Cardiac muscle cell (in vitro differentiated cells and primary cell): Measurements from ENCODE around the gene AWAT2. TPM values are rescaled to one million over a fixed set of nuclear protein-coding genes. Genes with fewer than 3 reads are reported as not detected.

Source experiments
- DNase-seq, 2 donors: peaks; one replicate each; pipeline versions ENCODE4 v3.0.0 to v3.0.0-alpha.2; 2010 to 2017; ENCODE audit warnings: low read depth in 1 of 2, low spot score in 1 of 2
- H3K27ac ChIP-seq: fragments of 200-600 bp; sonication (generic); 2 replicates; pipeline ENCODE4 v1.5.1; 2016
- H3K27me3 ChIP-seq: fragments of 200-600 bp; sonication (generic); 2 replicates; pipeline ENCODE4 v1.6.0; 2016; ENCODE audit warnings: control low read depth
- H3K36me3 ChIP-seq: fragments of 200-600 bp; sonication (generic); 2 replicates; pipeline ENCODE4 v1.5.1; 2016; ENCODE audit warnings: control low read depth
- H3K4me1 ChIP-seq: fragments of 200-600 bp; sonication (generic); 2 replicates; pipeline ENCODE4 v1.8.1; 2017; ENCODE audit warnings: low read depth, mild to moderate bottlenecking, mixed run types
- H3K4me3 ChIP-seq: fragments of 200-600 bp; sonication (generic); 2 replicates; pipeline ENCODE4 v1.5.1; 2016; ENCODE audit warnings: mild to moderate bottlenecking
- H3K9me3 ChIP-seq: fragments of 200-600 bp; sonication (generic); 2 replicates; pipeline ENCODE4 v1.5.1; 2017; ENCODE audit warnings: low read depth, mild to moderate bottlenecking, control low read depth
- CTCF ChIP-seq: IDR thresholded peaks from 2 replicates; pipeline ENCODE4 v1.5.1; 2012; ENCODE audit warnings: low read depth, mild to moderate bottlenecking, low read length
- polyA plus RNA-seq: library from polyadenylated mRNA; unstranded; fragments of >200 nt; fragmentation: Nextera tagmentation; extraction: Ambion mirVana; gene quantifications from 2 replicates; pipeline ENCODE4 v1.2.1, GENCODE V29; 2016
- total RNA-seq: library from RNA; depleted of rRNA; stranded (reverse); fragments of >200 nt; gene quantifications from 2 replicates; pipeline ENCODE4 v1.2.3, GENCODE V29; 2016

AWAT2 gene
- total and polyA plus RNA-seq, 2 experiments from 2014 or later: not detected

GRCh38 chrX:69996113-69996468, 53.6 kb downstream of the AWAT2 start:
- TF ChIP-seq CTCF: no peak
- Histone ChIP-seq H3K36me3 (no peaks in the 10 kb centered on the region), H3K4me3 (no peak overlapping the region), H3K27ac (no peak overlapping the region), H3K9me3 (no peaks in the 10 kb centered on the region), H3K27me3 (no peaks in the 10 kb centered on the region), H3K4me1 (no peaks in the 10 kb centered on the region)
- DNase-seq: no peak

GRCh38 chrX:69995362-69996112, 54.2 kb downstream of the AWAT2 start:
- no peaks in the 10 kb centered on the region for H3K9me3 ChIP-seq
- TF ChIP-seq CTCF: no peak
- H3K4me3 ChIP-seq: no peak overlapping the region
- H3K27ac ChIP-seq: no peak overlapping the region
- no peaks in the 10 kb centered on the region for H3K36me3 ChIP-seq
- no peaks in the 10 kb centered on the region for H3K4me1 ChIP-seq
- H3K27me3 ChIP-seq: no peaks in the 10 kb centered on the region
- DNase-seq: no peak

GRCh38 chrX:69993494-69993893, 56.2 kb downstream of the AWAT2 start:
- no peaks in the 10 kb centered on the region for H3K27me3 ChIP-seq
- no peaks in the 10 kb centered on the region for H3K4me1 ChIP-seq
- TF ChIP-seq CTCF: no peak
- no peaks in the 10 kb centered on the region for H3K9me3 ChIP-seq
- H3K4me3 ChIP-seq: no peak overlapping the region
- DNase-seq: no peak
- H3K27ac ChIP-seq: no peak overlapping the region
- H3K36me3 ChIP-seq: no peaks in the 10 kb centered on the region

GRCh38 chrX:69991685-69992084, 58.1 kb downstream of the AWAT2 start:
- no peak for DNase-seq
- Histone ChIP-seq H3K27ac (no peak overlapping the region), H3K36me3 (no peaks in the 10 kb centered on the region), H3K9me3 (no peaks in the 10 kb centered on the region), H3K27me3 (no peaks in the 10 kb centered on the region), H3K4me3 (no peak overlapping the region), H3K4me1 (no peaks in the 10 kb centered on the region)
- no peak for TF ChIP-seq CTCF

Other genes starting within 250 kb of the AWAT2 start
- gene OTUD6A, start 12.5 kb upstream of the AWAT2 start, total RNA-seq: not detected in 2 replicates
- gene OTUD6A, start 12.5 kb upstream of the AWAT2 start, polyA plus RNA-seq: not detected in 2 replicates
- 49.3 and 78.5 TPM in 2 replicates for gene IGBP1, start 83.5 kb upstream of the AWAT2 start, total RNA-seq
- 27.6 and 36.1 TPM in 2 replicates for gene IGBP1, start 83.5 kb upstream of the AWAT2 start, polyA plus RNA-seq
- gene DGAT2L6, start 127.5 kb upstream of the AWAT2 start, total RNA-seq: not detected in 2 replicates
- not detected in 2 replicates for gene DGAT2L6, start 127.5 kb upstream of the AWAT2 start, polyA plus RNA-seq
- not detected in 2 replicates for gene AWAT1, start 184.7 kb upstream of the AWAT2 start, total RNA-seq
- not detected in 2 replicates for gene AWAT1, start 184.7 kb upstream of the AWAT2 start, polyA plus RNA-seq
- 0.09 TPM in 1 of 2 replicates, not detected in the other for gene P2RY4, start 210.3 kb upstream of the AWAT2 start, total RNA-seq
- gene P2RY4, start 210.3 kb upstream of the AWAT2 start, polyA plus RNA-seq: 0.17 TPM in 1 of 2 replicates, not detected in the other
- gene ARR3, start 218.4 kb upstream of the AWAT2 start, total RNA-seq: not detected in 2 replicates
- gene ARR3, start 218.4 kb upstream of the AWAT2 start, polyA plus RNA-seq: 0.10 and 0.32 TPM in 2 replicates
- gene RAB41, start 232.2 kb upstream of the AWAT2 start, total RNA-seq: not detected in 2 replicates
- 0.26 TPM in 1 of 2 replicates, not detected in the other for gene RAB41, start 232.2 kb upstream of the AWAT2 start, polyA plus RNA-seq
- 26.3 and 34.9 TPM in 2 replicates for gene PDZD11, start 240.0 kb upstream of the AWAT2 start, total RNA-seq
- gene PDZD11, start 240.0 kb upstream of the AWAT2 start, polyA plus RNA-seq: 62.9 and 75.8 TPM in 2 replicates
- 3.5 and 25.1 TPM in 2 replicates for gene KIF4A, start 240.2 kb upstream of the AWAT2 start, total RNA-seq
- 4.7 and 22.7 TPM in 2 replicates for gene KIF4A, start 240.2 kb upstream of the AWAT2 start, polyA plus RNA-seq